OCI-LY3 (cell line): ENCODE data around the gene PIK3AP1.

Experiments
- H2AFZ ChIP-seq: fragments of 200-600, 300-600 bp; shearing (Covaris generic); 2 replicates; pipeline ENCODE4 v1.6.0; 2014; ENCODE audit warnings: antibody characterized with exemption, low read depth, low read length
- H3K27ac ChIP-seq: fragments of 200-600, 300-600 bp; sonication (generic); 2 replicates; pipeline ENCODE4 v1.5.1; 2014; ENCODE audit warnings: mild to moderate bottlenecking, low read length, moderate library complexity, mixed read lengths
- H3K27me3 ChIP-seq: fragments of 200-600, 300-600 bp; sonication (generic); 2 replicates; pipeline ENCODE4 v1.6.1; 2014; ENCODE audit warnings: low read depth, low read length, mixed read lengths
- H3K36me3 ChIP-seq: fragments of 200-600, 300-600 bp; sonication (generic); replicated peaks from 2 replicates; pipeline ENCODE3; 2014; ENCODE audit warnings: low read depth, low read length, mixed read lengths
- H3K4me1 ChIP-seq: fragments of 300-600, 200-600 bp; sonication (generic); 2 replicates; pipeline ENCODE4 v1.6.1; 2014; ENCODE audit warnings: low read length, mixed read lengths
- H3K4me2 ChIP-seq: fragments of 200-600, 300-600 bp; sonication (generic); 2 replicates; pipeline ENCODE4 v1.6.1; 2014; ENCODE audit warnings: low read length, mixed read lengths
- H3K4me3 ChIP-seq: fragments of 300-600, 200-600 bp; sonication (generic); 2 replicates; pipeline ENCODE4 v1.5.1; 2014; ENCODE audit warnings: antibody characterized with exemption, mild to moderate bottlenecking, low read length, moderate library complexity
- H3K79me2 ChIP-seq: fragments of 300-600, 200-600 bp; shearing (Covaris generic); 2 replicates; pipeline ENCODE4 v1.6.1; 2014; ENCODE audit warnings: mild to moderate bottlenecking, low read length, mixed read lengths
- H3K9ac ChIP-seq: fragments of 300-600, 200-600 bp; shearing (Covaris generic); 2 replicates; pipeline ENCODE4 v1.6.0; 2014; ENCODE audit warnings: mild to moderate bottlenecking, low read length, moderate library complexity
- H3K9me3 ChIP-seq: fragments of 200-600, 300-600 bp; shearing (Covaris generic); 2 replicates; pipeline ENCODE4 v1.6.1; 2014; ENCODE audit warnings: low read length, mixed read lengths; ENCODE audit not compliant: insufficient read depth
- H4K20me1 ChIP-seq: fragments of 200-600, 300-600 bp; sonication (generic); 2 replicates; pipeline ENCODE4 v1.6.1; 2016; ENCODE audit warnings: low read length, mixed read lengths; ENCODE audit not compliant: insufficient read depth
- CTCF ChIP-seq: fragments of 200-600, 300-600 bp; sonication (generic); IDR thresholded peaks from 2 replicates; pipeline ENCODE4 v1.5.1; 2014; ENCODE audit warnings: antibody characterized with exemption, low read length, low read depth
- EZH2phosphoT487 ChIP-seq: fragments of 200-600 bp; shearing (Covaris generic); IDR thresholded peaks from 2 replicates; pipeline ENCODE4 v1.6.1; 2018; ENCODE audit warnings: antibody characterized with exemption, mixed run types, low read depth

The PIK3AP1 gene

GRCh38 chr10:96608262-96608661 lies 112.1 kb downstream of the PIK3AP1 start:
- Histone ChIP-seq H3K36me3 (peaks cover 6% of the 10 kb centered on the region), H3K4me3 (no peak overlapping the region), H4K20me1 (no peaks in the 10 kb centered on the region), H3K27me3 (no peaks in the 10 kb centered on the region), H3K4me2 (no peak overlapping the region), H3K79me2 (no peaks in the 10 kb centered on the region), H3K4me1 (no peaks in the 10 kb centered on the region), H3K9me3 (no peaks in the 10 kb centered on the region), H3K9ac (no peak overlapping the region), H3K27ac (no peak overlapping the region), H2AFZ (no peak overlapping the region)
- no peak for TF ChIP-seq CTCF
- TF ChIP-seq EZH2phosphoT487, result no peak

GRCh38 chr10:96606946-96607345 lies 113.4 kb downstream of the PIK3AP1 start:
- no peaks in the 10 kb centered on the region for H3K79me2 ChIP-seq
- no peak overlapping the region for H2AFZ ChIP-seq
- no peak overlapping the region for H3K4me3 ChIP-seq
- H4K20me1 ChIP-seq, result no peaks in the 10 kb centered on the region
- no peak overlapping the region for H3K9ac ChIP-seq
- H3K36me3 ChIP-seq, result peaks cover 6% of the 10 kb centered on the region
- no peaks in the 10 kb centered on the region for H3K27me3 ChIP-seq
- TF ChIP-seq EZH2phosphoT487 (no peak), CTCF (no peak)
- no peaks in the 10 kb centered on the region for H3K4me1 ChIP-seq
- no peak overlapping the region for H3K4me2 ChIP-seq
- H3K9me3 ChIP-seq, result no peaks in the 10 kb centered on the region
- no peak overlapping the region for H3K27ac ChIP-seq

- Histone ChIP-seq H3K4me2 (no peak overlapping the region), H4K20me1 (no peaks in the 10 kb centered on the region)
These were observed 114.1 kb downstream of the PIK3AP1 start for GRCh38 chr10:96606216-96606615.

GRCh38 chr10:96600337-96600736 lies 120.0 kb downstream of the PIK3AP1 start:
- H3K79me2 ChIP-seq, result no peaks in the 10 kb centered on the region
- no peaks in the 10 kb centered on the region for H3K27me3 ChIP-seq
- no peaks in the 10 kb centered on the region for H4K20me1 ChIP-seq
- peaks cover 8% of the 10 kb centered on the region for H3K36me3 ChIP-seq
- no peaks in the 10 kb centered on the region for H3K9me3 ChIP-seq
- H3K9ac ChIP-seq, result no peak overlapping the region
- no peak overlapping the region for H3K4me2 ChIP-seq
- TF ChIP-seq CTCF, result no peak
- no peak for TF ChIP-seq EZH2phosphoT487
- no peak overlapping the region for H3K27ac ChIP-seq
- H3K4me1 ChIP-seq, result no peaks in the 10 kb centered on the region
- H3K4me3 ChIP-seq, result no peak overlapping the region
- no peak overlapping the region for H2AFZ ChIP-seq

More at GRCh38 chr10:96606216-96606615, 114.1 kb downstream of the PIK3AP1 start:
- H3K9ac ChIP-seq, result no peak overlapping the region
- no peak overlapping the region for H3K4me3 ChIP-seq
- no peaks in the 10 kb centered on the region for H3K9me3 ChIP-seq
- no peak overlapping the region for H3K27ac ChIP-seq
- H2AFZ ChIP-seq, result no peak overlapping the region
- no peaks in the 10 kb centered on the region for H3K27me3 ChIP-seq
- no peaks in the 10 kb centered on the region for H3K4me1 ChIP-seq
- H3K79me2 ChIP-seq, result no peaks in the 10 kb centered on the region
- peaks cover 6% of the 10 kb centered on the region for H3K36me3 ChIP-seq
- TF ChIP-seq EZH2phosphoT487 (no peak), CTCF (no peak)
